HepG2 (cell line): ENCODE data around the gene TUBG2. TPM values are rescaled to one million over a fixed set of nuclear protein-coding genes. Genes with fewer than 3 reads are reported as not detected.

Experiments used
- AFF4 ChIP-seq: sonication (generic); formaldehyde crosslinking; IDR thresholded peaks from 2 replicates; pipeline ENCODE4 v1.4.0; 2020; ENCODE audit warnings: missing genetic modification reagents
- AGO1 ChIP-seq: fragments of 200-400 bp; formaldehyde crosslinking; IDR thresholded peaks from 2 replicates; pipeline ENCODE4 v1.6.1; 2017; ENCODE audit warnings: mild to moderate bottlenecking, low read depth, low read length, moderate library complexity; ENCODE audit not compliant: poor library complexity, severe bottlenecking
- ARID4A ChIP-seq: sonication (generic); formaldehyde crosslinking; IDR thresholded peaks from 2 replicates; pipeline ENCODE4 v1.5.0; 2020; ENCODE audit warnings: mild to moderate bottlenecking, missing genetic modification reagents, borderline replicate concordance
- CREBL2 ChIP-seq: sonication (generic); formaldehyde crosslinking; IDR thresholded peaks from 2 replicates; pipeline ENCODE4 v1.8.1; 2023; ENCODE audit warnings: missing genetic modification reagents, mild to moderate bottlenecking, borderline replicate concordance
- HOXA7 ChIP-seq: sonication (generic); formaldehyde crosslinking; IDR thresholded peaks from 2 replicates; pipeline ENCODE4 v1.8.1; 2022; ENCODE audit warnings: mild to moderate bottlenecking, missing genetic modification reagents, moderate library complexity
- HOXA9 ChIP-seq: sonication (generic); formaldehyde crosslinking; IDR thresholded peaks from 2 replicates; pipeline ENCODE4 v1.8.1; 2022; ENCODE audit warnings: missing genetic modification reagents, mild to moderate bottlenecking, moderate library complexity, borderline replicate concordance
- KIAA2018 ChIP-seq: sonication (generic); formaldehyde crosslinking; IDR thresholded peaks from 2 replicates; pipeline ENCODE4 v1.5.0; 2020; ENCODE audit warnings: mild to moderate bottlenecking, missing genetic modification reagents, borderline replicate concordance
- SP140L ChIP-seq: sonication (generic); formaldehyde crosslinking; IDR thresholded peaks from 2 replicates; pipeline ENCODE4 v1.4.0; 2020; ENCODE audit warnings: missing genetic modification reagents, borderline replicate concordance
- ZNF207 ChIP-seq: fragments of 450-650 bp; IDR thresholded peaks from 2 replicates; pipeline ENCODE4 v1.6.1; 2016; ENCODE audit warnings: antibody characterized with exemption, borderline replicate concordance
- ZNF24 ChIP-seq: fragments of 450-650 bp; IDR thresholded peaks from 2 replicates; pipeline ENCODE4 v1.6.1; 2017; ENCODE audit warnings: antibody characterized with exemption, mild to moderate bottlenecking
- polyA plus RNA-seq, 8 experiments: library from polyadenylated mRNA; depleted of rRNA in 3 of 8; stranded (reverse) in 7 of 8; unstranded in 1 of 8; fragments of >200 nt; fragmentation: Illumina TruSeq in 4 of 8; extraction: Trizol in 4 of 8; gene quantifications; 2 replicates each; pipeline versions ENCODE4 v1.2.1 to v1.2.3, GENCODE V29; 2011 to 2016; ENCODE audit warnings: low read depth in 4 of 8, missing spikeins in 1 of 8, mixed read lengths in 1 of 8; ENCODE audit not compliant: insufficient read depth in 1 of 8
- total RNA-seq, 5 experiments: library from RNA; depleted of rRNA; stranded (reverse); fragments of >200 nt; fragmentation: Illumina TruSeq; extraction: Trizol; gene quantifications; 2 replicates each; pipeline ENCODE4 v1.2.3, GENCODE V29; 2016; ENCODE audit warnings: low read depth in 1 of 5

Gene TUBG2
- total and polyA plus RNA-seq, 2 of the 13 experiments (the other 11 are each of a cell fraction or from before 2014, with no cell fraction given), result 16.0 to 42.3 TPM

- TF ChIP-seq ZNF207 (no peak), AFF4 (CRISPR knock-in tag) (no peak), ZNF24 (no peak), ARID4A (CRISPR knock-in tag) (peak; percentile 75; the same call in 1 of the 2 replicates), KIAA2018 (CRISPR knock-in tag) (no peak), HOXA7 (no peak), CREBL2 (peak; percentile 35; the same call in 1 of the 2 replicates), AGO1 (peak; percentile 83), SP140L (CRISPR knock-in tag) (no peak; the same call in 1 of the 2 replicates), HOXA9 (no peak)
Measured at GRCh38 chr17:42676424-42677011, 17.4 kb downstream of the TUBG2 start, which contains the start of gene PLEKHH3 (continued).
